Middle frontal gyrus (tissue), 1 donor: ENCODE data around the gene PLA2G3.

Experiments
- DNase-seq: peaks from one replicate; pipeline ENCODE4 v3.0.0-alpha.2; 2015; ENCODE audit warnings: low spot score; ENCODE audit errors: extremely low spot score

Gene PLA2G3

DNA sequence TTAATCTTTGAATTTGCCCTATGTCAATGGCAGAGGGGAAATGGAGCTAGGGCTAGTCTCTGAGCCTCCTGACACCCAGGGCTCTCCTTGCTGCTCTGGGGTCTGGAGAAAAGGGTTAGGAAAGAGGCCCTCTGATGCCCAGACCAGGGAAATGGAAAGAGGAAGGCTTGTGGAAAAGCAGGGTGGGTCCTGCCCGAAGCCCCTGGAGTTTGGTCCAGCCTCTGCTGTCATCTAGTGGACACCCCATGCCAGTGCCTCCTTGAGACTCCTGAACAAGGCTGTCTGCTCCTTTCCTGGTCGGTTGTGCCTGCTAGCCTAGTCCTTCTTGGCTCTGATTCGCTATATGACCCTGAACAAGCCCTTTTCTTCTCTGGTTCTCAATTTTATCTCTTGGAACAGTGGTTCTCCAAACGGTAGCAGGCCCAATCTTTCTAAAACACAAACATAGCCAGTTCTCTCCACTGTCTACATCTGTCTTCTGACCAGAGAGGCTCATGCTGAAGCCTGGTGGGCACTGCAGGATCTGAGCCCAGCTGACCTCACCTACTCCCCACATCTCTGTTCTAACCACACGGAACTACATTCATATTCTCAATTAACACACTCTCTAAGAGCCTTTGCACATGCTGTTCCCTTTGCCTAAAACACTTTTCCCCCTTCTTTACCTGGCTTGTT, 8.8 kb upstream of the PLA2G3 start:
- DNase-seq: peak; percentile 56

DNA sequence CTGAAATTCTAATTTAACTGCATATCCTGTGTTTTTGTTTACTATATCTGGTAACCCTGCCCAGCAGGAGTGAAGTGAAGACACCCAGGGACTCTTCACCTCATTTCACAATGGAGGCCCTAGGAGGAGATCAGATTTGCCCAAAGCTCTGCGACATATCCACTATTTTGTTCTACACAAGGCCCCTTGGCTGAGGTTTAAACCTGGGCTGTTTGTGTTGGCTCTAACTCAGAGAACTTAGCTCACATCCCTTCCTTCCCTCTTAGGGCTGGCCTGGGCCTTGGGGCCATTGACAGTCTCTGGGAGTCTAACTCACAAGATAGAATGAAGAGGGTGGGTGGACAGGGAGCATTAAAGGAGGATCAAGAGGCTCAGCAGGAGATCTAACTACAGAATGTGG, 8.2 kb upstream of the PLA2G3 start:
- no peak for DNase-seq

DNA sequence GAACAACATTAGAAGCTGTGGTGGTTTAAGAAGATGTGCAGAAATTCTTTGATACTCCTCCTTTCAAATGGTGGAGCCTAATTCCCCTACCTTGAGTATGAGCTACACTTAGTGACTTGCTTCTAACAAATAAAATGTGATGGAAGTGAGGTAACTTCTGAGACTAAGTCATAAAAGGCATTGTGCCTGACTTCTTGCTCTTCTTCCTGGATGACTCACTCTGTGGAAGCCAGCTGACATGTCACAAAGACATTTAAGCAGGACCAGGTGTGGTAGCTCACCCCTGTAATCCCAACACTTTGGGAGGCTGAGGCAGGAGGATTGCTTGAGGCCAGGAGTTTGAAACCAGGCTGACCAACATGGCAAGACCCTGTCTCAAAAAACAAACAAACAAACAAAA, 3.9 kb upstream of the PLA2G3 start:
- no peak for DNase-seq

DNA sequence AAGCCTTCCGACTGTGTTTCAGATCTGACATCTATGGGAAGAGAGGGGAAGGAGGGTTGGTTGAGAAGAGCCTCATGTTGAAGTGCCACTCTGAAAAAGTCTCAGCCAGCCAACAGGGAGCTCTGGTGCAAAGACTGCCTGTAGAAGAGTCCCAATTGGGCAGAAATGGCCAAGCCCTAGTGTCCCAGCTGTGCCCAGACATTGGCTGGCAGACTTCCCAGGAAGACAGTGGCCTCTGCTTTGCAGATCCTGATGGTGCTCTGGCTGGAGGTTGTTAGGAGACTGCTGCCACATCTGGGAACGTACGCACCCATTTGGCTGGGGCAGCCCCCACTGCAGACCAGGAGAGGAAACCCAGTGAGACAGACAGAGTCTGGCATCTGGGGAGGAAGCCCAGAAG, 3.2 kb upstream of the PLA2G3 start:
- no peak for DNase-seq

DNA sequence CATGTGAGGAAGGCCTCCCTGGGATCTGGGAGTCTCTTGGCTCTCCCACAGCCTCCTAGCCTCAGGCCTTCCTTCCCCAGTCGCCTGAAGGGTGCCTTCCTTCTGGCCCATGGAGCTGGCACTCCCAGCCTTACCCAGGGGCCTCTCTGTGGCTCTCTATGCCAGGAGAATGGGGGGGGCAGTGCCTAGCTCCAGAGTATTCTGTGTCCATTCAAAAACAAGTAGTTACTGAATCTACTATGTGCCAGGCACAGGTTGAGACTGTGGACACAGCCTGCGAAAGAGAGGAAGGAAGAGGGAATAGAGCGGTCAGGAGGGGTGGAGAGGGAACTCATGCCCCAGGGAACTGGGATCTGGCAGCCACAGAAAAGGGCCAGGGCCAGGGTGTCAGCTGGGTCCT, 2.7 kb upstream of the PLA2G3 start:
- DNase-seq: no peak

DNA sequence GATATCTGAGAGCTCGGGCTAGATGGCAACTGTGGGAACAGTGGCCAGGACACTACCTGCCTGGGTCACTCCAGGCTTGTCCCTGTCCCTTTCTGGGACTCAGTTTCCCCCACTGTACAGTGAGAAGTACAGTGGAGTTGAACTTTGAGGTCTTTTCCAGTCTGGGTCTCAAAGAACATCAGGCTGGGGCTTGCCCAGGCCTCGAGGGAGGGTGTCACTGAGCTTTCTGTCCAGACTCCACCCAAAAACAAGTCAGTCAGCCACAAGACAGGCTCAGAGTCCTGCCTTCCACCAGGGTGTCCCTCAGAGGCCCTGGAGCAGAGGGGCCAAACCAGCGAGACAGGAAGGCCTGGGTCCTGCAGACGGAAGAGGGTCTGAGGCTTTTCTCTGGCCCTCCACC, 2.0 kb upstream of the PLA2G3 start:
- no peak for DNase-seq

DNA sequence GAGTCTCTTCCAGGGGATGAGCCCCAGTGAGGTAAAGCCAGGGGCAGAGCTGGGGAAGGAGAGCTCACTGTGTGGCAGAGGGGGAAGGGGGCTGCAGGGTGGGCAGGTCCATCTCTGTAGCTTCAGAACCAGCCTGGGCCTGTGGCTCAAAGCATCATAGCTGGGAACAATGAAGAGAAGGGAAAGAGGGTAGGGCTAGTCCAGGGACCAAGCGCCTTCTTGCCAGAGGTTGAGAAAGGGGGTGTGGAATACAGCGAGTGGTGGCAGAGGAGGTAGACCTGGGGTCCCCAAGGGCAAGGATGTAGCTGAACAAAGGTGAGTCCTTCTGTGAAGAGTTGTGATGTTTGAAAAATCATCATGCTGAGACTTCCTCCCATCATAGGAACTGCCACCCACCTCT, 1.2 kb upstream of the PLA2G3 start:
- no peak for DNase-seq

DNA sequence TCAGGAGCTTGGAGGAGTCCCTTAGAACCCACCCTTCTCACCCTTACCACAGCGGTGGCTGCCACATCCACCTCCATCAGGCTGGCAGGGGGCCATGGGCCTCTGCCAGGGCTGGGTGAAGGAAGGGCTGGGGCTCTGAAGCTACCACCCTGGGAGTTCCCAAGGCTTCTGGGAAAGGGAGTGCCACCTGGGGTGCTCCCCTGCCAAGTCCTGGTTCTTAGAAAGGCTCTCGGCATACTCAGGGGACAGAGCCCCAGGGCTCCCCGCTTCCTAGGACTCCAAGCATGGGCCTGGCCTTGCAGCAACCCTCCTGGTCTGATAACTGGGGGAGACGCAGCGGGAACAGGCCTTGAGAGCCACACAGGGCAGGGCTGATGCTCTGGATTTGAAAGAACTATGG, 438 bp upstream of the PLA2G3 start:
- DNase-seq: no peak

DNA sequence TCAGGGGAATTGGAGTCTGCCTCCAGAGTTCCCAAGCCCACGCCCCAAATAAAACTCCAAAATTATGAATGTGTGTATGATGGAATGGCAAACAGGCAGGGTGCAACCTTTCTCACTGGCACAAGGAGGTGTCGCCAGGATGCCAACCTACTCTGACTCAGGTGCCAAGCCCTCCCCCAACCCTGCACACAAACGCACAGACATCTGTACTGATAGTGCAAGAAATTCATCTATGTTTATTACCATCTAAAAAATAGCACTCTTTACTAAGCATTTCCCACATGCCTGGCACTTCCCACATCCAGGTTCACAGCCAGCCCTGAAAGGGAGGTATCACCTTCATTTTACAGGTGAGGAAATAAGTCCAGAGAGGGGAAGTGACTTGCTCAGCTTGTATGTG, 1.2 kb downstream of the PLA2G3 start:
- DNase-seq: no peak

DNA sequence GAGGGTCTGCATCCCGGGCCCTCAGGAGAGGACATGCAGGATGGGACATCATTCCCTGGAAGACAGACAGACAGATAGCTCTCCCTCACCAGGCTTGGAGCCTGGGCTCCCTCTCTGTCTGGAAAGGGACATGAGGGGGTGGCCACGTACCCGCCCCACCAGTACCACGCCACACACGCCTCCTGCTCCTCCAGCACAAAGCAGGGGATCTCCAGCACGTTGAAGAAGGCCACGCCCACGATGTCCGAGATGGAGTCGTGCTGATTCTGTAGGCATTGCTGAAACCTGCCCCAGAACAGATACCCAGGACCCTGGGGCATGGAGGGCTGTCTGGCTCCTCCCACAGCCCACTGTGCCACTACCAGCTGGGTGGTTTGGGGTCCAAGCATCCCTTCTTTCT, 2.2 kb downstream of the PLA2G3 start:
- DNase-seq: no peak

DNA sequence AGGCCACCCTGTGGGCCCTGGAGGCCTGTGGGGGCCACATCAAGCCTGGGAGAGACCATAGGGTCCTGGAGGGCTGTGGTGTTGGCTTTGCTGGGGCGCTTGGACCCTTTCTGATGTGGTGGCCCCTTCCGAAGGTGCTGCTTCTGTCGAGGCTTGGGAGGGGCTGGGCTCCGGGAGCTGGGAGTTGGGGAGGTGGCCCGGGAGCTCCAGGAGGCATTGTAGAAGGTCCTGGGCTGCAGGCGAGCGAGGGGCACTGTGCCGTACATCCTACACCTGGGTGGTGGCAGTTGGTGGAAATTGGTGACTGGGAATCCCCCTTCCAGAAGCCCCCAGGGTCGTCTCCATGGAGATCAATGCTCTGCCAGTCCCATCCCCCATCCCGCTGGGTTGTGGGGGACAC, 2.6 kb downstream of the PLA2G3 start:
- no peak for DNase-seq

DNA sequence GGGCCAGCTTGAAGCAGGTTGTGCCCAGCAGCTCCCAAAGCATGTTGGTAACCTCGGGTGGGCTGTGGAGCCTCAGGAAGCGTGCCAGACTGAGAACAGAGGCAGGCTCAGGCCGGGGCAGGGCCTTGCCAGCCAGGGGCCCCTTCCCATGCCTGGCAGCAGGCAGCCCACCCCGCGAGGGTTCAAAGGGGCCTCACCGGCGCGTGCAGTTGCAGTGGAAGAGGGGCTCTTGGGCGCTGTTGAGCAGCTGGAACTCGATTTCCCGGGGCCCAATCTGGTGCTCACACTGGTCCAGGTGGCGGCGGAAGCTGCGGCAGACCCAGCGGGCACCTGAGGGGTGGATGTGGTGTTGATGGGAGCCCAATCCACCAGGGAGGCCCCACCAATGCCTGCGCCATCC, 3.6 kb downstream of the PLA2G3 start:
- no peak for DNase-seq

DNA sequence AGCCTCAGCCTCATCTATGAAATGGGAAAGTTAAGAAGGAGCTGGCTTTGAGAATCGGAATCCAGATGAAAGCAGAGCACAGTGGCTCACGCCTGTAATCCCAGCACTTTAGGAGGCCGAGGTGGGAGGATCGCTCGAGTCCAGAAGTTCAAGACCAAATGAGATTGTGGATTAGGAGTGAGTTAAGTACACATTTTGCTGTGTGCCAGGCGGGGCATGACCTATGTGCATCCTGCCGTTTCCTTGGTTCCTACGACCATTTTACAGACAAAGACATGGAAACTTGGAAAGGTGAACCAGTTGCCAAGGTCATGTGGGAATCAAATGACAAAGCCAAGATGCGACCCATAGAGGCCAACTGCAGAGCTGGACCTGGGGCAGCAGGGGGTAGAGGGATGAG, 4.2 kb downstream of the PLA2G3 start:
- no peak for DNase-seq

DNA sequence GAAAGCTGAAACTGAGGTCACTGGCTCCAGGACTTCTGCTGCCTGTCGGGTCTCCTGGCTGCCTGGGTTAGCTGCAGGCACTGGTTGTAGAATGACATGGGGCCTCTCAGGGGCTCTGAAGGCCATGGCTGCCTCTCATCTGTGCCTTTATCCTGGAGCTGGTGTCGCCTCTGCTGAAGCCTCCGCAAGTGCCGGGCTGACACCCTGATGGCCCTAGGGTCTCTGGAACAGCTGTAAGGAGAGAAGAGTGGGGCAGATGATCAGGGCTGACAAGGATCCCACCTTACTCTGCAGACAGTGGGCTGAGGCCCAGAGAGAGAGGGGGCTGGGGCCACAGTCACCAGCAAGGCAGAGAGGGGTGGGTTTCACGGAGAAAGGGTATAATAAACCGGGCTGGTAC, 4.6 kb downstream of the PLA2G3 start:
- no peak for DNase-seq

DNA sequence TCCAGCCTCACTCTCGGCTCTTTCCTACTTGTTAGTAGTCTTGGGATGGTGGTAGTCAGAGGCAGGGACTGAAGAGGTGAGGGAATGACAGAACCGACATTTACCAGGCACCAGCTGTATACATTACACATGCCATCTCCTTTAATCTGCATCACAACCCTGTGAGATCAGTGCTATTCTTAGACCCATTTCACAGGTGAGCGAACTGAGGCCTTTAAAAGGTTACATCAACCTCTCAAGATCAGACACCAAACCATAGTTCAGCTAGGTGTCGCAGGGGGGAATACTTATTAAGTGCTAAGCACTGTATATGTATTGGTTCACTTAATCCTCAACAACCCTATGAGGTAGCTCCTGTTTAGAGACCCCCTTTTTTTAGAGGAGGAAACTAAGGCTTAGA, 5.6 kb downstream of the PLA2G3 start:
- no peak for DNase-seq

DNA sequence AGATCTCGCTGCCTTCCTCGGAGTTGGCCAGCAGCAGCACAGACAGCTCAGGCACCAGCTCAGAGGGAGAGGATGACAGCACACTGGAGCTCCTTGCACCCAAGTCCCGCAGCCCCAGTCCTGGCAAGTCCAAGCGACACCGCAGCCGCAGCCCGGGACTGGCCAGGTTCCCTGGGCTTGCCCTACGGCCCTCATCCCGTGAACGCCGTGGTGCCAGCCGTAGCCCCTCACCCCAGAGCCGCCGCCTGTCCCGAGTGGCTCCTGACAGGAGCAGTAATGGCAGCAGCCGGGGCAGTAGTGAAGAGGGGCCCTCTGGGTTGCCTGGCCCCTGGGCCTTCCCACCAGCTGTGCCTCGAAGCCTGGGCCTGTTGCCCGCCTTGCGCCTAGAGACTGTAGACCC, 6.4 kb downstream of the PLA2G3 start:
- DNase-seq: no peak

DNA sequence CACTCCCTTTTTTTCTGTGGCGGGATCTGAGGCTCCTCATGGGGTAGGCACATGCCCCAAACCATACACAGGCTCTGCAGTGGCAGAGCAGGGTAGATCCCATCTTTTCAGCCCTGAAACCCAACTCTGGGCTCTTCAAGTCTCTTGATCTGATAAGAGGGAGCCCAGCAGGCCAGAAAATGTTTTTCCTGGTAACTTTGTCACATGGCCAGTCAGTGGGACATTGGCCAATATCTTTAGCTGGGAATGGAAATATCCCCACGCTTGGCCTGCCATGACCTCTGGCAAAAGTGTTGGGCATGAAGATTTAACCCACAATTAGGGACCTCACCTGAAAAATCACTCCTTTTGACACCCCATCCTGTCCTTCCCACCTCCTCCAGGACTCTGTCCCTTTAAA, 9.4 kb downstream of the PLA2G3 start:
- no peak for DNase-seq

DNA sequence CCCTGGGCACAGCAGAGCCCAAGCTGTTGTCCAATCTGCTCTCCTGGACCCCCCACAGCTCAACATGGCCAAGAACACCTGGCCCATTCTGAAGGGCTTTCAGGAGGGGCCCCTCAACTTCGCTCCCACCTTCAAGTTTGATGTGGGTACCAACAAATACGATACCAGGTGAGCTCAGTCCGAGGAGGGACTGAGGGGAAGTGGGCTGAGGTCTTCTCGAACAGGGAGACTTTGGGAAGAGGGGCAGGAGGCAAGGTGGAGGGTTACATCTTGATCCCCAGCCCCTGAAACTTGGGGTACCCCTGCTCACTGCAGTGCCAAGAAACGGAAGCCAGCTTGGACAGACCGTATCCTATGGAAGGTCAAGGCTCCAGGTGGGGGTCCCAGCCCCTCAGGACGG, 12.2 kb downstream of the PLA2G3 start:
- DNase-seq: no peak

DNA sequence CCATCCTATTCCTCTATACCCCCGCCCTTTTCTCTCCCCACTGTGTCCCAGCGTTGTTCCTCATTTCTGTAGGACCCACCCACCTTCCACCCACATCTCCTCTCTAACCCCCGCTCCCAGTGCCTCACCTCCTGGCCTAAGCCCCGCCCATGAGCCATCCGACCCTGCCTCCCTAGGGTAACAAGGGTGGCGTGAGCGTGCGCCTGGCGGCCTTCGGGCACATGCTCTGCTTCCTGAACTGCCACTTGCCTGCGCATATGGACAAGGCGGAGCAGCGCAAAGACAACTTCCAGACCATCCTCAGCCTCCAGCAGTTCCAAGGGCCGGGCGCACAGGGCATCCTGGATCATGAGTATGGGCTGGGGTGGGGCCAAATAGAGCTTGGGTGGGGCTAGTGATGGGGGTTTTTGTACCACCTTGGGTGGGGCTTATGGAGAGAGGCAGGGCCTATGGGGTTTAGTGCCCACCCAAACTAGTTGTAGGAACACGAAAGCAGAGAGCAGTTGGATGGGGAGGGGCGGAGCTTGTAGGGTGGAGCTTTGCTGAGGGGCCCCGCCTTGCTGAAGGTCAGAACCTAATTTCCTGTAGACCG, 13.0 kb downstream of the PLA2G3 start:
- no peak for DNase-seq

DNA sequence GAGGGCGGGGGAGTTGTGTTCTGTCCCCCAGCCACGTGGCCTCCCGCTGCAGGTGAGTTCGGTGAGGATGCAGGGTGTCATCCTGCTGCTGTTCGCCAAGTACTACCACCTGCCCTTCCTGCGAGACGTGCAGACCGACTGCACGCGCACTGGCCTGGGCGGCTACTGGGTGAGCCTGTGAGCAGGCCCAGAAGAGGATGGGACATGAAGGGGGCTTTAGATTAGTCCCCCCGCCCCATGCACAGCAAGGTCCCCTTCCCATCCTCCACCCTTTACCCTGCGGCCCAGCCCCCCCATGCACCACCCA, 13.5 kb downstream of the PLA2G3 start:
- no peak for DNase-seq

DNA sequence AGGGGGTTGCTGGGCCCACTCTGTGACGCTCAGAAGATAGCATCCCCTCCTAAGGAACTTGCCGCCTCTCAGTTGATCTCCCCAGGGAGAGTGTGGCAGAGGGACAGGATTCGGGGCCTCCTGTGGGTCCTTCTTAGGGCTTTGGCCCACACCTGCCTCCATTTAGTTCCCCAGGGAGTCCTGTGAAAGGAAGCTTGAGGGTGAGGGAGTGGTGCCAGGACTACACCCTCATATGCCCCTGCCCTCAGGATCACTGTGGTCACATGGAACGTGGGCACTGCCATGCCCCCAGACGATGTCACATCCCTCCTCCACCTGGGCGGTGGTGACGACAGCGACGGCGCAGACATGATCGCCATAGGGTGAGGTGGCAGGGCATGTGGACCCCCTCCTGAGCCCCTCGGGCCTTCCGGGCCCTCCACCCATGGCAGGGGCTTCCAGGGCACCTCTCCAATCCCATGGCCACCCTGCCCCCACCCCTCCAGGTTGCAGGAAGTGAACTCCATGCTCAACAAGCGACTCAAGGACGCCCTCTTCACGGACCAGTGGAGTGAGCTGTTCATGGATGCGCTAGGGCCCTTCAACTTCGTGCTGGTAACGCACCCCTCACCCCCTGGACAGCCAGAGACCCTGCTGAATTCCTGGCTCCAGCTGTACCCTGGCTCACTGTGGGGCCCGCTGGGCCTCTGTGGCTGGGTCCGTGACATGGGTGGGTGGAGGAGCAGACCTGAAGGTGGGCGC, 14.0 kb downstream of the PLA2G3 start:
- no peak for DNase-seq

DNA sequence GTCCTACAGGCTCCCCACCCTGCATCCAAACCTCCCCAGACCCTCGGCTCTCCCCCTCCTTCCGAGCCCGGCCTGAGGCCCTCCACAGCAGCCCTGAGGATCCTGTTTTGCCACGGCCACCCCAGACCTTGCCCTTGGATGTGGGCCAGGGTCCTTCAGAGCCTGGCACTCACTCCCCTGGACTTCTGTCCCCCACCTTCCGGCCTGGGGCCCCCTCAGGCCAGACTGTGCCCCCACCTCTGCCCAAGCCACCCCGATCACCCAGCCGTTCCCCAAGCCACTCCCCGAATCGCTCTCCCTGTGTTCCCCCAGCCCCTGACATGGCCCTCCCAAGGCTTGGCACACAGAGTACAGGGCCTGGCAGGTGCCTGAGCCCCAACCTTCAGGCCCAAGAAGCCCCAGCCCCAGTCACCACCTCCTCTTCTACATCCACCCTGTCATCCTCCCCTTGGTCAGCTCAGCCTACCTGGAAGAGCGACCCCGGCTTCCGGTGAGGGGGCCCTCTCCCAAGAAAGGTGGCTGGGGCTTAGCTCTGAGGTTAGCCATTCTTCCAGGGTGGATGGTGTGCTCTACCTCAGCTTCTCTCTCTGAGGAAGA, 14.7 kb downstream of the PLA2G3 start:
- no peak for DNase-seq
